Measurements from ENCODE around the gene OSR1.

DNA sequence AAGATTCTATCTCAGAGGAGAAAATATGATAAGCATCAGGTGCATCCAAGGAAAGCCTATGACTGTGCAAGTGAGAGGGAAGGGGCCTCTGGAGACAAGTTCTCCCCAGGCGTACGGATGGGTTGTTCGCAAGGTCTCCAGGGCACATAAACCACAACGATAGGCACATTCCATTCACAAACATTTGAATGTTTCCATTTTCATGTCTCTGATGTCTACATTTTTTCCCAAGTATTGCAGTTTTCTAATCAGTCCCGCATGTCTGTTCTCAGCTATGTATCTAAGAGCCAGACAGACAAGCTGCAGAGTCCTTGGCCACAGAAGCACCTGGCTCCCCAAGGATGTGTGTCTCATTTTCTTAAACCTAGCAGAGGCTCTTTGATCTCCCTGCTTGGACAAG, 28.0 kb downstream of the OSR1 start:
- TF ChIP-seq, protein P1, sequence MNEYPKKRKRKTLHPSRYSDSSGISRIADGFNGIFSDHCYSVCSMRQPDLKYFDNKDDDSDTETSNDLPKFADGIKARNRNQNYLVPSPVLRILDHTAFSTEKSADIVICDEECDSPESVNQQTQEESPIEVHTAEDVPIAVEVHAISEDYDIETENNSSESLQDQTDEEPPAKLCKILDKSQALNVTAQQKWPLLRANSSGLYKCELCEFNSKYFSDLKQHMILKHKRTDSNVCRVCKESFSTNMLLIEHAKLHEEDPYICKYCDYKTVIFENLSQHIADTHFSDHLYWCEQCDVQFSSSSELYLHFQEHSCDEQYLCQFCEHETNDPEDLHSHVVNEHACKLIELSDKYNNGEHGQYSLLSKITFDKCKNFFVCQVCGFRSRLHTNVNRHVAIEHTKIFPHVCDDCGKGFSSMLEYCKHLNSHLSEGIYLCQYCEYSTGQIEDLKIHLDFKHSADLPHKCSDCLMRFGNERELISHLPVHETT (tag by site-specific recombination; IDR thresholded peaks at IDR 0.05) = no peak
- TF ChIP-seq, protein P2, sequence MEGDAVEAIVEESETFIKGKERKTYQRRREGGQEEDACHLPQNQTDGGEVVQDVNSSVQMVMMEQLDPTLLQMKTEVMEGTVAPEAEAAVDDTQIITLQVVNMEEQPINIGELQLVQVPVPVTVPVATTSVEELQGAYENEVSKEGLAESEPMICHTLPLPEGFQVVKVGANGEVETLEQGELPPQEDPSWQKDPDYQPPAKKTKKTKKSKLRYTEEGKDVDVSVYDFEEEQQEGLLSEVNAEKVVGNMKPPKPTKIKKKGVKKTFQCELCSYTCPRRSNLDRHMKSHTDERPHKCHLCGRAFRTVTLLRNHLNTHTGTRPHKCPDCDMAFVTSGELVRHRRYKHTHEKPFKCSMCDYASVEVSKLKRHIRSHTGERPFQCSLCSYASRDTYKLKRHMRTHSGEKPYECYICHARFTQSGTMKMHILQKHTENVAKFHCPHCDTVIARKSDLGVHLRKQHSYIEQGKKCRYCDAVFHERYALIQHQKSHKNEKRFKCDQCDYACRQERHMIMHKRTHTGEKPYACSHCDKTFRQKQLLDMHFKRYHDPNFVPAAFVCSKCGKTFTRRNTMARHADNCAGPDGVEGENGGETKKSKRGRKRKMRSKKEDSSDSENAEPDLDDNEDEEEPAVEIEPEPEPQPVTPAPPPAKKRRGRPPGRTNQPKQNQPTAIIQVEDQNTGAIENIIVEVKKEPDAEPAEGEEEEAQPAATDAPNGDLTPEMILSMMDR (tag by site-specific recombination; IDR thresholded peaks at IDR 0.05) = no peak
- no peak for TF ChIP-seq ZNF704 (tag by site-specific recombination; IDR thresholded peaks at IDR 0.05)
